Fibroblast of lung (primary cell): ENCODE results near the gene EYS. TPM values are rescaled to one million over a fixed set of nuclear protein-coding genes. Genes with fewer than 3 reads are reported as not detected.

Source experiments
- DNase-seq, 2 donors: peaks; one replicate each; pipeline versions ENCODE4 v3.0.0 to v3.0.0-alpha.2; 2010; ENCODE audit warnings: low read depth in 2 of 2
- H2AFZ ChIP-seq: 2 replicates; pipeline ENCODE4 v1.5.1; 2012; ENCODE audit warnings: low read length, control low read depth, inconsistent platforms
- H3K27ac ChIP-seq: 2 replicates; pipeline ENCODE4 v1.5.1; 2011; ENCODE audit warnings: low read length, control low read depth; ENCODE audit not compliant: insufficient read depth
- H3K27me3 ChIP-seq: 2 replicates; pipeline ENCODE4 v1.5.1; 2011; ENCODE audit warnings: mild to moderate bottlenecking, low read length; ENCODE audit not compliant: control insufficient read depth, insufficient read depth
- H3K36me3 ChIP-seq: 2 replicates; pipeline ENCODE4 v1.5.1; 2011; ENCODE audit warnings: low read length; ENCODE audit not compliant: control insufficient read depth, insufficient read depth
- H3K4me1 ChIP-seq: 2 replicates; pipeline ENCODE4 v1.5.1; 2011; ENCODE audit warnings: low read length; ENCODE audit not compliant: control insufficient read depth, insufficient read depth; ENCODE audit errors: extremely low read depth
- H3K4me2 ChIP-seq: 2 replicates; pipeline ENCODE4 v1.5.1; 2011; ENCODE audit warnings: low read length, control low read depth; ENCODE audit not compliant: insufficient read depth; ENCODE audit errors: extremely low read depth
- H3K4me3 ChIP-seq, 4 experiments: fragments of 200-600 bp in 1 of 4; sonication (generic) in 1 of 4; replicated peaks in 1 of 4; 2 replicates each; pipeline ENCODE4 v1.5.1; 2011 to 2016; ENCODE audit warnings: low read length in 4 of 4, low read depth in 3 of 4, mild to moderate bottlenecking in 3 of 4, control low read depth in 2 of 4, inconsistent platforms in 1 of 4, mixed read lengths in 1 of 4; ENCODE audit not compliant: insufficient read depth in 1 of 4; ENCODE audit errors: control extremely low read depth in 1 of 4
- H3K79me2 ChIP-seq: 2 replicates; pipeline ENCODE4 v1.5.1; 2012; ENCODE audit warnings: mild to moderate bottlenecking, low read length, inconsistent platforms; ENCODE audit not compliant: control insufficient read depth, insufficient read depth
- H3K9ac ChIP-seq: 2 replicates; pipeline ENCODE4 v1.5.1; 2011; ENCODE audit warnings: mild to moderate bottlenecking, low read length, control low read depth; ENCODE audit not compliant: insufficient read depth
- H3K9me3 ChIP-seq: 2 replicates; pipeline ENCODE4 v1.5.1; 2012; ENCODE audit warnings: low read depth, low read length; ENCODE audit not compliant: control insufficient read depth, insufficient read depth
- H4K20me1 ChIP-seq: 2 replicates; pipeline ENCODE4 v1.5.1; 2011; ENCODE audit warnings: low read length; ENCODE audit not compliant: control insufficient read depth, insufficient read depth; ENCODE audit errors: extremely low read depth
- EZH2 ChIP-seq: IDR thresholded peaks from 2 replicates; pipeline ENCODE4 v1.5.1; 2012; ENCODE audit warnings: low read length, control low read depth, mild to moderate bottlenecking; ENCODE audit errors: missing control alignments
- polyA plus RNA-seq, 2 donors: library from polyadenylated mRNA; depleted of rRNA in 1 of 2; stranded (reverse) in 1 of 2; unstranded in 1 of 2; fragments of >200 nt; gene quantifications; 2 replicates each; pipeline ENCODE4 v1.2.1, GENCODE V29; 2011 to 2012; ENCODE audit warnings: missing spikeins in 1 of 2
- total RNA-seq: library from RNA; depleted of rRNA; stranded (reverse); fragments of >200 nt; gene quantifications from 2 replicates; pipeline ENCODE4 v1.2.1, GENCODE V29; 2014
- TF ChIP-seq, protein P1 (sequence below), 2 donors: IDR thresholded peaks in 1 of 2; conservative IDR thresholded peaks in 1 of 2; 1 replicate in 1 of 2; 2 replicates in 1 of 2; pipeline ENCODE4 v1.5.1; 2011 to 2012; ENCODE audit warnings: low read length in 2 of 2, control low read depth in 1 of 2, inconsistent platforms in 1 of 2, low read depth in 1 of 2, mild to moderate bottlenecking in 1 of 2

EYS gene
- total and polyA plus RNA-seq, 2 donors (not counting 1 experiment from before 2014, with no cell fraction given): under 0.01 TPM; not detected in 1

DNA sequence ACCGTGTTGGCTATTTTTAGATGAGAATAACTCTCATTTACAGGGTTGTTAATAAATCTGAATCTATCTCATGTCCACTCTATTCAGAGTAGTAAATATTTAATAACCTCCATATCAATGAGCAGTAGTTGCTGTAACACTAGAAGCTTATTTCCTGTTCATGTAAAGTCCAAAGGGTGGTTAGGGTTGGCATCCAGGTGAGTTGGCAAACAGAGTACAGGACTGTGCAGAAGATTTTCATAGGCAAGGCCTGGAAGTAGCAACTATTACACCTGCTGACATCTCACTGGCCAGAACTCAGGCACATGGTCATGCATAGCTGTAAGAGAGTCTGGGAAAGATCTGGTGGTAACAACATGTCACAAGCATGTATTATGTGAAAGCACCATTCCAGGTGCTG lies 1923.9 kb downstream of the EYS start:
- TF ChIP-seq, protein P1, sequence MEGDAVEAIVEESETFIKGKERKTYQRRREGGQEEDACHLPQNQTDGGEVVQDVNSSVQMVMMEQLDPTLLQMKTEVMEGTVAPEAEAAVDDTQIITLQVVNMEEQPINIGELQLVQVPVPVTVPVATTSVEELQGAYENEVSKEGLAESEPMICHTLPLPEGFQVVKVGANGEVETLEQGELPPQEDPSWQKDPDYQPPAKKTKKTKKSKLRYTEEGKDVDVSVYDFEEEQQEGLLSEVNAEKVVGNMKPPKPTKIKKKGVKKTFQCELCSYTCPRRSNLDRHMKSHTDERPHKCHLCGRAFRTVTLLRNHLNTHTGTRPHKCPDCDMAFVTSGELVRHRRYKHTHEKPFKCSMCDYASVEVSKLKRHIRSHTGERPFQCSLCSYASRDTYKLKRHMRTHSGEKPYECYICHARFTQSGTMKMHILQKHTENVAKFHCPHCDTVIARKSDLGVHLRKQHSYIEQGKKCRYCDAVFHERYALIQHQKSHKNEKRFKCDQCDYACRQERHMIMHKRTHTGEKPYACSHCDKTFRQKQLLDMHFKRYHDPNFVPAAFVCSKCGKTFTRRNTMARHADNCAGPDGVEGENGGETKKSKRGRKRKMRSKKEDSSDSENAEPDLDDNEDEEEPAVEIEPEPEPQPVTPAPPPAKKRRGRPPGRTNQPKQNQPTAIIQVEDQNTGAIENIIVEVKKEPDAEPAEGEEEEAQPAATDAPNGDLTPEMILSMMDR (conservative IDR thresholded peaks at IDR 0.05 in 1 of 2, IDR thresholded peaks at IDR 0.05 in 1 of 2; ENCODE audit: low read depth in 1 of 2, low read length in 2 of 2): no peak
- no peak for TF ChIP-seq EZH2
- H4K20me1 ChIP-seq: no peaks in the 10 kb centered on the region
- no peak overlapping the region for H3K4me2 ChIP-seq
- H3K9ac ChIP-seq: no peak overlapping the region
- H3K36me3 ChIP-seq: no peaks in the 10 kb centered on the region
- DNase-seq: no peak
- no peaks in the 10 kb centered on the region for H3K79me2 ChIP-seq
- H3K4me3 ChIP-seq: no peak overlapping the region
- no peak overlapping the region for H3K27ac ChIP-seq
- H3K4me1 ChIP-seq: no peaks in the 10 kb centered on the region
- no peak overlapping the region for H2AFZ ChIP-seq
- H3K9me3 ChIP-seq: no peaks in the 10 kb centered on the region
- H3K27me3 ChIP-seq: no peaks in the 10 kb centered on the region

DNA sequence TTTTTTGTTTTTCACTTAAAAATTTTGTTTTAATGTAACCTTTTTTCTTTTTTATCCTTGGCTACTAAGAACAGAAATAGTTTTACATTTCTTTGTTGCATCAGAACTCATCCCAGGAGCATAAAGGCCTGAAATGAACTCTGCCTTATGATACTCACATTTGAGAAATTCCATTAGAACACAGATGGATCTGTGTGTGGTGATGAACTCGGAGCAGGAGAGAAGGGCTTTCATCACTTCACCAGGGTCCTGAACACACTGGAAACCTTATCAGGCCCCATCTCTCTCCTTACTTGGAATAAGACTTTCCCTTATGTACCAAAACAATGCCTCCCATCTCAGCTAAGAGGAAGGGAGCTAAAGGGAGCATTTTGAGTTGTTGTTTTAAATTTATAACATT lies 1932.1 kb downstream of the EYS start:
- Histone ChIP-seq H3K9me3 (no peaks in the 10 kb centered on the region), H3K79me2 (no peaks in the 10 kb centered on the region), H3K4me3 (no peak overlapping the region), H3K27ac (no peak overlapping the region), H3K27me3 (no peaks in the 10 kb centered on the region), H3K36me3 (no peaks in the 10 kb centered on the region), H3K9ac (no peak overlapping the region), H2AFZ (peak overlapping the region; percentile 30), H3K4me2 (no peak overlapping the region), H4K20me1 (no peaks in the 10 kb centered on the region), H3K4me1 (no peaks in the 10 kb centered on the region)
- no peak for TF ChIP-seq EZH2
- TF ChIP-seq, protein P1 (conservative IDR thresholded peaks at IDR 0.05 in 1 of 2, IDR thresholded peaks at IDR 0.05 in 1 of 2; ENCODE audit: low read depth in 1 of 2, low read length in 2 of 2): no peak
- DNase-seq: no peak

DNA sequence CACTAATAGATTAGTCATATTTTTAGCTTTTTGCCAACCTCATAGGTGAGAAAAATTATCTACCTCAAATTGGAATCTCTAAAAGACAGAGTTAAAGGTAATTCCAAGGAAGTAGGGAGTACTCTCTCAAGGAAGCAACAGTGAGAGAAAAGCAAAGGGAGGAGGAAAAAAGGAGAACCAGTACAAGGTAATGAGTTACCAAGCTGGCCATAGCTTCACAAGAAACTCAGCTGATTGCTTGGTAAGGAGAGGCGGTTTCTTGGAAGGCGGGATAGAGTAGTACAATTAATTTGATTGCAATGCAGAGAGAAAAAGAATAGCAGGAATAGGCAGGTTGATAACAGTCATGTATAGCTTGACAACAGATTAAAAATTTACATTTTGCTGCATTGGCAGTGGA lies 1933.8 kb downstream of the EYS start:
- H3K27ac ChIP-seq: no peak overlapping the region
- no peak overlapping the region for H2AFZ ChIP-seq
- no peak overlapping the region for H3K4me2 ChIP-seq
- no peaks in the 10 kb centered on the region for H3K4me1 ChIP-seq
- no peaks in the 10 kb centered on the region for H3K27me3 ChIP-seq
- TF ChIP-seq, protein P1 (conservative IDR thresholded peaks at IDR 0.05 in 1 of 2, IDR thresholded peaks at IDR 0.05 in 1 of 2; ENCODE audit: low read depth in 1 of 2, low read length in 2 of 2): no peak
- no peak for TF ChIP-seq EZH2
- no peak overlapping the region for H3K4me3 ChIP-seq
- no peaks in the 10 kb centered on the region for H3K9me3 ChIP-seq
- no peaks in the 10 kb centered on the region for H3K79me2 ChIP-seq
- H4K20me1 ChIP-seq: no peaks in the 10 kb centered on the region
- no peaks in the 10 kb centered on the region for H3K36me3 ChIP-seq
- no peak overlapping the region for H3K9ac ChIP-seq
- no peak for DNase-seq
